Activated CD4-positive, alpha-beta T cell treated with anti-CD3 and anti-CD28 coated beads for 1 hour (primary cell): ENCODE measurements around the gene RASGRF2.
"Not testable (repeated sequence)": the region's sequence is repeated elsewhere in the genome, so short reads cannot be mapped to it uniquely, and the experiment has no call there.

Experiments
- DNase-seq: peaks from one replicate; pipeline ENCODE4 v3.0.0-alpha.2; 2020

Gene RASGRF2

GRCh38 chr5:81247441-81247972, 287.3 kb downstream of the RASGRF2 start:
- no peak for DNase-seq

DNA sequence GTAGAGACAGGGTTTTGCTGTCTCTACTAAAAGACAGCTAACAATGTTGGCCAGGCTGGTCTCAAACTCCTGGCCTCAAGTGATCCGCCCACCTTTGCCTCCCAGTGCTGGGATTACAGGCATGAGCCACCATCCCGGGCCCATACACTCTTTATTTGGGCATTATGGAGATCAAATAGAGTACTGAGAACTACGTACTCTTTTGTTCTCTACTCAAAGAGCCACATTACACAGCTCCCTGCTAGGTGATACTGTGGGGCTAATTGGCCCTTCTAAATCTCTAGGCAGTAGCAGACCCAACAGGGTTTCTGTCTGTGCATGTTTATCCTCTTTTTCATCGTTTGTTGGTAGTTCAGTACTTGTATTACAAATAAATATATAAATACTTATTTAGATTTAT, 289.1 kb downstream of the RASGRF2 start:
- no peak for DNase-seq

DNA sequence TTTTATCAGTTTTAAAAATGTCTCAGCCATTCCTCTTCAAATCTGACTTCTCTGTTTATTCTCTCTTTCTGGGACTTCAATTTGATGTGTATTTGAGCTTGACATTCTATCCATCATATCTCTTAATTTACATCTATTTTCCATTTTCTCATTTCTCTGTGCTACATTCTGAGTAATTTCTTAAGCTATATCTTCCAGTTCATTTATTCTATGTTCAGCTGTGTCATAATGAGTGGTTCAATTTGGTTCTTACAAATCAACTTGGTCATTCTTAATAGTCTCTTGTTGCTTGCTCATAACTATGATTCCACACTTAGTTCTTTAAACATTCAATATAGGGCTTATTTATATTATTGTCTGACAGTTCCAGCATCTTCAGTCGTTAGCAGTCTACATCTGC, 289.8 kb downstream of the RASGRF2 start:
- DNase-seq = no peak

DNA sequence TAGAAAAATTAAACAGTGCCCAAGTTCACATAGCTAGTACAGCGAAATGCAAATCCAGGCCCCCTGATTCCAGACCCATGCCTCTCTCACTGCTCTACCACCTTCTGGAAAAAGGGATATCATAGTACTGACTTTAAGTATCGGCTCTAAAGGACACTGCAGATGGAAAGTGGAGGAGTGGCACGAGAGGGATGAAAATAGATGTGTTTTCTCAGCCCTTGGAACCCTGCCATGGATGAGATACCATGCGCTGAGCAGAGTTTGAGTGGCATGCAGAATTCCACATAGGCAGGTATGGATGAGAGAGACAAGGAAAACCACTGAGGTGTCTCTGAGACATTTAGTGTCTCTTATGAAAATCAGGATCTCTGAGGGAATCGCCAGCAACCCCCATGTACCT, 291.8 kb downstream of the RASGRF2 start:
- no peak for DNase-seq

GRCh38 chr5:81252904-81253303, 292.7 kb downstream of the RASGRF2 start:
- no peak for DNase-seq

- DNase-seq = no peak
Observed at GRCh38 chr5:81253875-81254274, 293.7 kb downstream of the RASGRF2 start.

- DNase-seq = no peak
Observed at GRCh38 chr5:81254886-81255559, 294.9 kb downstream of the RASGRF2 start.

DNA sequence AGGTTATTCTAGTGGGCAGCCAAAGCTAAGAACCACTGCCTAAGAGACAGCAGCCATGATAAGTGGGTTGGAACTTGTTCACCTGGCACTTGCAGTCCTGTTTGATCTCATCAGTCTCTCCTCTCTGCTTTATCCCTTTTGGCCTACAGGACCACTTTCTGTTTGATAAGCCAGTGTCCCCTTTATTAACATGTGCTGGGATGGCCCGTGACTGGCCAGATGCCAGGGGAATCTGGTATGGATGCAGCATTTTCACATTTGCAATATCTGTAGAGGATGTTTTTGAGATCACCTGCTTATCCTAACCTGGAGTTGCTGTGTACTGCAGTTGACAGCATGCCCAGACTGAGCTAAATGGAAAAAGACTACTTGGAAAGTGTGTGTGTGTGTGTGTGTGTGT, 296.6 kb downstream of the RASGRF2 start:
- DNase-seq = no peak

DNA sequence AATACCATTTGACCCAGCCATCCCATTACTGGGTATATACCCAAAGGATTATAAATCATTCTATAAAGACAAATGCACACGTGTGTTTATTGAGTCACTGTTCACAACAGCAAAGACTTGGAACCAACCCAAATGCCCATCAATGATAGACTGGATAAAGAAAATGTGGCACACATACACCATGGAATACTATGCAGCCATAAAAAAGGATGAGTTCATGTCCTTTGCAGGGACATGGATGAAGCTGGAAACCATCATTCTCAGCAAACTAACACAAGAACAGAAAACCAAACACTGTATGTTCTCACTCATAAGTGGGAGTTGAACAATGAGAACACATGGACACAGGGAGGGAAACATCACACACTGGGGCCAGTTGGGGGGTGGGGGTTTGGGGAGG, 302.6 kb downstream of the RASGRF2 start:
- DNase-seq = not testable (repeated sequence)

DNA sequence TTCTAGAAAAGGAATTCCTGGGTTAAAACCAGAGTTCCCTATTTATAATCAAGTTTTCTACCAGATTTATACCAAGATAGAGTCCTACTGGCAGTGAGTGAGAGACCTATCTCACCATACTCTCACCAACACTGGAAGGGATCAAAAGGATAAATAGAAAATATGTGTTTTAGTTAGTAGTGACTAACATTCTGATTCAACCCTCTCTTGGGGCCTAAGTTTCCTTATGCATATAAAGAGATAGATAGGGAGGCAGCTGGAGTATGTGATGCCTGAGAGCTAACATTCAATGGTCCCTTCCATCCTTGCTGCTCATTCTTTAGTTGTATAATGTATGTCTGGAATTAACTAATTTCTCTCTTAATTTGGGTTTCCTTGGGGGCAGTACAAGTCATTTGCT, 304.9 kb downstream of the RASGRF2 start:
- DNase-seq = no peak

- DNase-seq = no peak
Observed at GRCh38 chr5:81268521-81269196, 308.5 kb downstream of the RASGRF2 start.

DNA sequence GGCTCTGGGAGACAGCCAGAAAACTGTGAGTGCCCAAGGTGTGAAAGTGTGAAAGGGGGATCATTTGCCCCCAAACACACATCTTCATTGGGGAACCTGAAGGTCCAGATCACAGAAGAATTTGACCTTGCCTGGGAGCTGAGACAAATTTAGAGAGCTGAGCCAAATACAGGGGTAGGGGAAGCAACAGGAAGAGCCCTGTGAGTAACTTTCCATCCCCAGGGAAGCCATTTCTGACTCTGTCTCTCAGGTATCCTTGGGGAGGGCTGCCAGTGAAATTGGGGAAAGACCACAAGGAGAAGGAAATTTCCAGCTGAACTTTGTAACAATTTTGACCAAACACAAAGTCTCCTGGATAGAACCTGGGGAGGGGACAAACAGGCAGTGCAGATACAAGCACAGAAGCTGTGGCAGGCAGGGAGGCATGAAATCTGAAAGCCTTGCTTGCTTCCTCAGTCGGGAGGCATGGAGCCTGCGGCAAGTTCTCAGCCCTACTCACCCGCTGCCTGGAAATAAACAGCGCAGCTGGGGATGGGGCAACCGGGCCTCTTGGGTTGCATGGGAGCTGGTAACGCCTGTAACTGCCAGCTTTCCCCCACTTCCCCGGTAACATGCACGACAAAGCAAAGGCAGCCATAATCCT, 309.7 kb downstream of the RASGRF2 start:
- DNase-seq = no peak

- not testable (repeated sequence) for DNase-seq
Observed at GRCh38 chr5:81270394-81271027, 310.3 kb downstream of the RASGRF2 start.
